A549 (cell line): ENCODE results near the gene CNTN4. TPM values are rescaled to one million over a fixed set of nuclear protein-coding genes. Genes with fewer than 3 reads are reported as not detected.

Experiments
- ATAC-seq, 2 experiments: fragments of 200-7000 bp in 1 of 2; fragments of >200 bp in 1 of 2; cut with Nextera tagmentation in 1 of 2; cut with Tn5 transposase in 1 of 2; 3 replicates each; pipeline versions ENCODE4 v1.8.0 to v1.9.1; 2018 to 2020; ENCODE audit warnings: mild to moderate bottlenecking in 1 of 2, moderate library complexity in 1 of 2
- CTCF ChIA-PET: fragments of 300-600 bp; sonication (Branson Sonifier 250); formaldehyde crosslinking; extraction: SDS; loops from one replicate; lab custom pipeline; 2021; ENCODE audit warnings: antibody characterized with exemption, inconsistent platforms; lab: Yijun Ruan, JAX
- POLR2A ChIA-PET: fragments of 350-600 bp; formaldehyde crosslinking; extraction: SDS; loops from one replicate; lab custom pipeline; 2021; ENCODE audit warnings: antibody characterized with exemption, inconsistent platforms; lab: Yijun Ruan, JAX
- DNase-seq, 2 experiments: peaks; one replicate each; pipeline versions ENCODE4 v3.0.0 to v3.0.0-alpha.2; 2011 to 2016; ENCODE audit warnings: low read depth in 1 of 2, low spot score in 1 of 2
- FAIRE-seq: peaks from 2 replicates; lab custom pipeline; 2011; peaks lifted over from hg19 to GRCh38; lab: Jason Lieb, UNC
- H3K27ac ChIP-seq, 2 experiments: fragments of >200 bp; sonication (Bioruptor Twin); formaldehyde crosslinking; 3 replicates each; pipeline ENCODE4 v1.5.1; 2016 to 2017
- H3K4me1 ChIP-seq: fragments of >200 bp; sonication (Bioruptor Twin); formaldehyde crosslinking; 3 replicates; pipeline ENCODE4 v1.6.1; 2016
- H3K4me2 ChIP-seq: fragments of >200 bp; sonication (Bioruptor Twin); formaldehyde crosslinking; 3 replicates; pipeline ENCODE4 v1.6.1; 2016
- H3K4me3 ChIP-seq: fragments of >200 bp; sonication (Bioruptor Twin); formaldehyde crosslinking; 3 replicates; pipeline ENCODE4 v1.5.1; 2016
- H3K9me3 ChIP-seq: fragments of >200 bp; sonication (Bioruptor Twin); formaldehyde crosslinking; 3 replicates; pipeline ENCODE4 v1.6.1; 2016
- BHLHE40 ChIP-seq: IDR thresholded peaks from 2 replicates; pipeline ENCODE4 v1.6.1; 2012; ENCODE audit warnings: low read depth, low read length, inconsistent platforms
- CBX2 ChIP-seq: fragments of 200-600 bp; sonication (generic); IDR thresholded peaks from 2 replicates; pipeline ENCODE4 v1.6.1; 2016; ENCODE audit warnings: low read depth, mild to moderate bottlenecking, borderline replicate concordance
- CBX8 ChIP-seq: fragments of 200-600 bp; sonication (generic); IDR thresholded peaks from 2 replicates; pipeline ENCODE4 v1.6.1; 2016
- CEBPB ChIP-seq, 2 experiments: fragments of >200 bp in 1 of 2; sonication (Bioruptor Twin) in 1 of 2; formaldehyde crosslinking in 1 of 2; IDR thresholded peaks; 2 replicates each; pipeline ENCODE4 v1.6.1; 2012 to 2016
- CHD2 ChIP-seq: fragments of 150-350 bp; IDR thresholded peaks from 2 replicates; pipeline ENCODE4 v1.6.1; 2014; ENCODE audit warnings: low read length; ENCODE audit not compliant: partially characterized antibody
- EHF ChIP-seq: fragments of 250-450 bp; sonication (Bioruptor Pico); IDR thresholded peaks from 2 replicates; pipeline ENCODE4 v1.5.0; 2020; ENCODE audit warnings: mild to moderate bottlenecking
- EP300 ChIP-seq, 2 experiments: fragments of >200 bp; sonication (Bioruptor Twin); formaldehyde crosslinking; IDR thresholded peaks; 2 replicates in 1 of 2; 3 replicates in 1 of 2; pipeline ENCODE4 v1.6.1; 2016 to 2017
- FOSB ChIP-seq: fragments of 250-450 bp; sonication (Bioruptor Pico); IDR thresholded peaks from 2 replicates; pipeline ENCODE4 v1.5.0; 2020; ENCODE audit warnings: mild to moderate bottlenecking, moderate library complexity
- JUNB ChIP-seq: fragments of >200 bp; sonication (Bioruptor Twin); formaldehyde crosslinking; IDR thresholded peaks from 2 replicates; pipeline ENCODE4 v1.6.1; 2016
- MAZ ChIP-seq: fragments of 150-350 bp; IDR thresholded peaks from 2 replicates; pipeline ENCODE4 v1.6.1; 2014; ENCODE audit warnings: antibody characterized with exemption, low read depth, low read length, borderline replicate concordance
- NPAS2 ChIP-seq: fragments of 250-450 bp; sonication (Bioruptor Pico); IDR thresholded peaks from 2 replicates; pipeline ENCODE4 v1.8.0; 2022; ENCODE audit warnings: mild to moderate bottlenecking, moderate library complexity, borderline replicate concordance
- POLR2A ChIP-seq: IDR thresholded peaks from 2 replicates; pipeline ENCODE4 v1.6.1; 2012; ENCODE audit warnings: mild to moderate bottlenecking, low read length
- RARB ChIP-seq: fragments of 250-450 bp; sonication (Bioruptor Pico); IDR thresholded peaks from 2 replicates; pipeline ENCODE4 v1.8.0; 2021; ENCODE audit warnings: mild to moderate bottlenecking, moderate library complexity
- RCOR1 ChIP-seq: fragments of 150-350 bp; IDR thresholded peaks from 2 replicates; pipeline ENCODE4 v1.6.1; 2014; ENCODE audit warnings: antibody characterized with exemption, low read length, low read depth
- RFX5 ChIP-seq: fragments of 450-650 bp; IDR thresholded peaks from 2 replicates; pipeline ENCODE4 v1.7.1; 2014; ENCODE audit warnings: antibody characterized with exemption, mild to moderate bottlenecking, moderate library complexity
- ZC3H11A ChIP-seq: fragments of 450-650 bp; IDR thresholded peaks from 2 replicates; pipeline ENCODE4 v1.6.1; 2014; ENCODE audit warnings: antibody characterized with exemption, mild to moderate bottlenecking
- ZNF302 ChIP-seq: fragments of 250-450 bp; sonication (Bioruptor Pico); IDR thresholded peaks from 2 replicates; pipeline ENCODE4 v1.9.0; 2021; ENCODE audit warnings: inconsistent platforms, mild to moderate bottlenecking, moderate library complexity
- WGBS: methylation state at CpG from one replicate; pipeline ENCODE4 v1.1.6; 2017; ENCODE audit errors: missing lambda C conversion rate; 5-methylcytosine and 5-hydroxymethylcytosine counted together
- polyA plus RNA-seq, 4 experiments: library from polyadenylated mRNA; depleted of rRNA in 3 of 4; stranded (reverse); fragments of >200 nt; fragmentation: RNase III in 1 of 4; extraction: RNeasy Plus Mini Kit Qiagen cat#74134 plus additional on column Dnase treatment in 1 of 4; gene quantifications; 2 replicates in 3 of 4; 3 replicates in 1 of 4; pipeline ENCODE4 v1.2.3, GENCODE V29; 2011 to 2017
- TF ChIP-seq, protein P1 (sequence below): IDR thresholded peaks from 2 replicates; pipeline ENCODE4 v1.6.1; 2012; ENCODE audit warnings: low read depth, borderline replicate concordance
- TF ChIP-seq, protein P2 (sequence below): IDR thresholded peaks from 2 replicates; pipeline ENCODE4 v1.6.1; 2012
- TF ChIP-seq, protein P3 (sequence below): fragments of 450-650 bp; IDR thresholded peaks from 2 replicates; pipeline ENCODE4 v1.6.1; 2014; ENCODE audit warnings: antibody characterized with exemption
- TF ChIP-seq, protein P4 (sequence below): fragments of >200 bp; sonication (Bioruptor Twin); formaldehyde crosslinking; IDR thresholded peaks from 2 replicates; pipeline ENCODE4 v1.6.1; 2016
- TF ChIP-seq, protein P5 (sequence below): IDR thresholded peaks from 2 replicates; pipeline ENCODE4 v1.6.1; 2012

Gene CNTN4
- polyA plus RNA-seq, 2 of the 4 experiments (the other 2 are of a cell fraction), result 0.03 TPM; not detected in 1

DNA sequence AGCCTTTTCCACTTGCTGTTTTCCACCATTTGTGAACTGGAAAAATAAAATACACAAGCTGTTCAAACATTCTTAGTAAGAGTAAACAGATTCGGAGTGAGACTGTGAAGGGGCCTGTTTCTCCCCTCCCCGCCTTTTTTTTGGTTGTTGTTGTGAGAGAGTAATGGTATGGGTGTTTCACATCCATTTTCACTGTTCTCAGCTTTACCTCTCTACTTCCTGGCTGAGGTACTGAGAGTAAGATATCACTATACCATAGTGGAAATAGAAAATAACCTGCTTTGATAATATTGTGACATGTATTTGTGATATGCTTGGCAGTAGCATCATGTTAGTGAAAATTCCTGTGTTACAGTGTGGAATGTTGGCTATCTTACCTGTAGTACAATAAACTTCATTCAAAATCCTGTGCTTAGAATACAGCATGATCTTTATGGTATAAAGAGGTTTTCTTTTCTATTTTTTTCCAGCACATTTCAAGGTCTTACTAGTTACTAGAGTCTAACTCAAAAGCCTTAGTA, 12.0 kb downstream of the CNTN4 start:
- no peaks in the 10 kb centered on the region for H3K4me1 ChIP-seq
- ChIA-PET POLR2A (no interaction called here), CTCF (interaction anchor here (0.6 kb wide), 1 partner anchor 241 kb away, joined by 3 read pairs; no protein-coding TSS in a partner anchor)
- ATAC-seq (no peak), DNase-seq (no peak), FAIRE-seq (no peak)
- H3K9me3 ChIP-seq, result no peaks in the 10 kb centered on the region
- no peak overlapping the region for H3K4me3 ChIP-seq
- WGBS, result 0% methylated on average over 2 of the region's 2 CpGs
- no peak overlapping the region for H3K27ac ChIP-seq
- TF ChIP-seq BHLHE40 (no peak), MAZ (no peak), CBX2 (no peak), RARB (no peak), RFX5 (no peak), FOSB (CRISPR knock-in tag) (no peak), ZNF302 (CRISPR knock-in tag) (no peak), EHF (CRISPR knock-in tag) (no peak), JUNB (no peak), CBX8 (no peak)
- TF ChIP-seq, protein P1, sequence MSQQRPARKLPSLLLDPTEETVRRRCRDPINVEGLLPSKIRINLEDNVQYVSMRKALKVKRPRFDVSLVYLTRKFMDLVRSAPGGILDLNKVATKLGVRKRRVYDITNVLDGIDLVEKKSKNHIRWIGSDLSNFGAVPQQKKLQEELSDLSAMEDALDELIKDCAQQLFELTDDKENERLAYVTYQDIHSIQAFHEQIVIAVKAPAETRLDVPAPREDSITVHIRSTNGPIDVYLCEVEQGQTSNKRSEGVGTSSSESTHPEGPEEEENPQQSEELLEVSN, result no peak
- H3K4me2 ChIP-seq, result no peak overlapping the region

DNA sequence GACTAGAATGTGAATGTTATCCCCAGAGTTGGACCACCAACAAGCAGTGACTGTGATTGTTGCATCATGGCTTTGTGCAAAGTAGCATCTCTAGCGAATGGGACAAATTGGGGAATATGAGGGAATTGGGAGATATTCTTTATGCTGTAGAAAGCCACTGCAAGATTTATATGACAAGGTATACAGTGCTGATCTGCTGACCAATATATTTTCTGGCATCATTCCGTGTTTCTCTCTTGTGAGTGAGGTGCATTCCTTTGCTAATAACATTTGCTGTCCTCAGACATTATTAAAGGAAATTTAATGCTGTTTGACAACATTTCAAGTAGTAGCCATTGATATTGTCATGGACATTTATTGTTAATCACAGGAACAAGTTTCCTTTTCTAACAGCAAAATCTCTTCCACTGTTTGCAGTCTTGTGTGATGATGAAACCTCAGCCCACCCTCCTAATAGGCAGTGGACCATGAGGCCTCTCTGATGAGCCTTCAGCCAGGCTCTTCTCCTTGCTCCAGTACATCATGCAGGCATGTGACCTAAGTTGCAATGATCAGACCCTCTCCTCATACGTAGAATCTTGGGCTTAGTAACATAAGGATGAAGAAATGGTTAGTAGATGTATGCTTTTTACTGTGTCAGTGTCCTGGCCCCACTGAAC, 16.1 kb downstream of the CNTN4 start:
- Histone ChIP-seq H3K4me3 (no peak overlapping the region), H3K9me3 (no peaks in the 10 kb centered on the region), H3K27ac (no peak overlapping the region), H3K4me1 (no peaks in the 10 kb centered on the region), H3K4me2 (no peak overlapping the region)
- FAIRE-seq (no peak), DNase-seq (no peak), ATAC-seq (no peak)
- TF ChIP-seq CEBPB (IDR thresholded peaks at IDR 0.05), result no peak
- no peak for TF ChIP-seq ZC3H11A
- no peak for TF ChIP-seq POLR2A
- TF ChIP-seq, protein P2, sequence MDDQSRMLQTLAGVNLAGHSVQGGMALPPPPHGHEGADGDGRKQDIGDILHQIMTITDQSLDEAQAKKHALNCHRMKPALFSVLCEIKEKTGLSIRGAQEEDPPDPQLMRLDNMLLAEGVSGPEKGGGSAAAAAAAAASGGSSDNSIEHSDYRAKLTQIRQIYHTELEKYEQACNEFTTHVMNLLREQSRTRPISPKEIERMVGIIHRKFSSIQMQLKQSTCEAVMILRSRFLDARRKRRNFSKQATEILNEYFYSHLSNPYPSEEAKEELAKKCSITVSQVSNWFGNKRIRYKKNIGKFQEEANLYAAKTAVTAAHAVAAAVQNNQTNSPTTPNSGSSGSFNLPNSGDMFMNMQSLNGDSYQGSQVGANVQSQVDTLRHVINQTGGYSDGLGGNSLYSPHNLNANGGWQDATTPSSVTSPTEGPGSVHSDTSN, result no peak
- TF ChIP-seq CHD2, result no peak
- no peak for TF ChIP-seq EP300 (IDR thresholded peaks at IDR 0.05)
- TF ChIP-seq NPAS2 (CRISPR knock-in tag), result no peak
- TF ChIP-seq, protein P3, sequence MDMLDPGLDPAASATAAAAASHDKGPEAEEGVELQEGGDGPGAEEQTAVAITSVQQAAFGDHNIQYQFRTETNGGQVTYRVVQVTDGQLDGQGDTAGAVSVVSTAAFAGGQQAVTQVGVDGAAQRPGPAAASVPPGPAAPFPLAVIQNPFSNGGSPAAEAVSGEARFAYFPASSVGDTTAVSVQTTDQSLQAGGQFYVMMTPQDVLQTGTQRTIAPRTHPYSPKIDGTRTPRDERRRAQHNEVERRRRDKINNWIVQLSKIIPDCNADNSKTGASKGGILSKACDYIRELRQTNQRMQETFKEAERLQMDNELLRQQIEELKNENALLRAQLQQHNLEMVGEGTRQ, result no peak
- TF ChIP-seq, protein P4, sequence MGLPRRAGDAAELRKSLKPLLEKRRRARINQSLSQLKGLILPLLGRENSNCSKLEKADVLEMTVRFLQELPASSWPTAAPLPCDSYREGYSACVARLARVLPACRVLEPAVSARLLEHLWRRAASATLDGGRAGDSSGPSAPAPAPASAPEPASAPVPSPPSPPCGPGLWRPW, result no peak
- TF ChIP-seq, protein P1, result no peak
- no peak for TF ChIP-seq RCOR1
- TF ChIP-seq, protein P5, sequence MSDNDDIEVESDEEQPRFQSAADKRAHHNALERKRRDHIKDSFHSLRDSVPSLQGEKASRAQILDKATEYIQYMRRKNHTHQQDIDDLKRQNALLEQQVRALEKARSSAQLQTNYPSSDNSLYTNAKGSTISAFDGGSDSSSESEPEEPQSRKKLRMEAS, result no peak
- ChIA-PET CTCF (no interaction called here), POLR2A (no interaction called here)
- 0% methylated on average over 3 of the region's 3 CpGs for WGBS
